Glutamatergic neuron (in vitro differentiated cells): ENCODE data around the gene ERICH4. TPM values are rescaled to one million over a fixed set of nuclear protein-coding genes. Genes with fewer than 3 reads are reported as not detected.

ENCODE experiments used
- DNase-seq: peaks from one replicate; pipeline ENCODE4 v3.0.0; 2022
- H3K27ac Mint-ChIP-seq: one replicate; pipeline ENCODE4 v1.8.0; 2020; ENCODE audit warnings: mild to moderate bottlenecking, mixed read lengths, inconsistent platforms; ENCODE audit not compliant: unreplicated experiment
- H3K27me3 Mint-ChIP-seq: one replicate; pipeline ENCODE4 v1.8.0; 2020; ENCODE audit warnings: mild to moderate bottlenecking, moderate library complexity, mixed read lengths, inconsistent platforms; ENCODE audit not compliant: unreplicated experiment
- H3K36me3 Mint-ChIP-seq: one replicate; pipeline ENCODE4 v1.8.0; 2020; ENCODE audit warnings: mild to moderate bottlenecking, mixed read lengths, inconsistent platforms; ENCODE audit not compliant: unreplicated experiment
- H3K4me1 Mint-ChIP-seq: one replicate; pipeline ENCODE4 v1.8.0; 2020; ENCODE audit warnings: mild to moderate bottlenecking, low read depth, mixed read lengths, inconsistent platforms; ENCODE audit not compliant: unreplicated experiment
- H3K4me3 Mint-ChIP-seq: one replicate; pipeline ENCODE4 v1.8.0; 2020; ENCODE audit warnings: mild to moderate bottlenecking, mixed read lengths, inconsistent platforms; ENCODE audit not compliant: unreplicated experiment
- H3K9me3 Mint-ChIP-seq: one replicate; pipeline ENCODE4 v1.8.0; 2020; ENCODE audit warnings: mild to moderate bottlenecking, moderate library complexity, mixed read lengths, inconsistent platforms; ENCODE audit not compliant: unreplicated experiment
- CTCF ChIP-seq: fragments of 200-600 bp; sonication (generic); IDR thresholded peaks from one replicate; pipeline ENCODE4 v1.5.0; 2021; ENCODE audit not compliant: partially characterized antibody, unreplicated experiment
- total RNA-seq: library from RNA; stranded (reverse); fragmentation: NEBNext Ultra II Directional; extraction: Animal tissue kit (Norgen Biotek cat#: 25700); gene quantifications from one replicate; pipeline ENCODE4 v1.2.1, GENCODE V29; 2021; ENCODE audit not compliant: unreplicated experiment

The ERICH4 gene
- total RNA-seq, 1 donor from 2014 or later = not detected

GRCh38 chr19:41425174-41426115 is 17.5 kb upstream of the ERICH4 start:
- no peak for DNase-seq
- TF ChIP-seq CTCF = no peak
- no peak overlapping the region for H3K27ac Mint-ChIP-seq
- H3K36me3 Mint-ChIP-seq = no peaks in the 10 kb centered on the region
- peaks cover 9% of the 10 kb centered on the region for H3K9me3 Mint-ChIP-seq
- peaks cover 10% of the 10 kb centered on the region for H3K4me1 Mint-ChIP-seq
- H3K27me3 Mint-ChIP-seq = peaks cover 18% of the 10 kb centered on the region
- H3K4me3 Mint-ChIP-seq = peak overlapping the region; percentile 70

GRCh38 chr19:41426116-41426841 is 16.7 kb upstream of the ERICH4 start:
- H3K4me3 Mint-ChIP-seq = peak overlapping the region; percentile 98
- H3K36me3 Mint-ChIP-seq = no peaks in the 10 kb centered on the region
- peaks cover 16% of the 10 kb centered on the region for H3K27me3 Mint-ChIP-seq

GRCh38 chr19:41426952-41427646 is 15.9 kb upstream of the ERICH4 start, which contains the start of gene B3GNT8:
TSS of gene B3GNT8 (minus strand) at chr19:41427374. CDS start at chr19:41426778, 596 bp downstream.
- H3K9me3 Mint-ChIP-seq = peaks cover 9% of the 10 kb centered on the region
- peaks cover 13% of the 10 kb centered on the region for H3K4me1 Mint-ChIP-seq
- H3K36me3 Mint-ChIP-seq = no peaks in the 10 kb centered on the region
- peak; percentile 93 for DNase-seq
- peak within 1 kb of the TSS; percentile 98 for H3K27ac Mint-ChIP-seq
- peaks cover 11% of the 10 kb centered on the region for H3K27me3 Mint-ChIP-seq
- H3K4me3 Mint-ChIP-seq = peak within 1 kb of the TSS; percentile 98
- TF ChIP-seq CTCF = no peak

More at GRCh38 chr19:41426116-41426841, 16.7 kb upstream of the ERICH4 start:
- no peak for TF ChIP-seq CTCF
- peak; percentile 30 for DNase-seq
- Mint-ChIP-seq H3K27ac (no peak overlapping the region), H3K4me1 (peaks cover 13% of the 10 kb centered on the region), H3K9me3 (peaks cover 9% of the 10 kb centered on the region)

- peak; percentile 52 for DNase-seq
- no peaks in the 10 kb centered on the region for H3K36me3 Mint-ChIP-seq
- TF ChIP-seq CTCF = no peak
- H3K4me1 Mint-ChIP-seq = peaks cover 13% of the 10 kb centered on the region
- H3K27ac Mint-ChIP-seq = peak overlapping the region; percentile 97
- H3K4me3 Mint-ChIP-seq = peak overlapping the region; percentile 85
- peaks cover 7% of the 10 kb centered on the region for H3K9me3 Mint-ChIP-seq
- peaks cover 11% of the 10 kb centered on the region for H3K27me3 Mint-ChIP-seq
Measured at GRCh38 chr19:41427647-41428480, 15.1 kb upstream of the ERICH4 start.
